HG02973 (cell line): ENCODE data around the gene RAMP3.
A peak's percentile ranks its signal among the peaks of the same experiment; 100 is the strongest.
"Not testable (repeated sequence)": the region's sequence is repeated elsewhere in the genome, so short reads cannot be mapped to it uniquely, and the experiment has no call there.

Experiments
- ATAC-seq: cut with Tn5 transposase; IDR thresholded peaks from one replicate; pipeline ENCODE4 v1.9.1; 2021; ENCODE audit warnings: moderate library complexity; ENCODE audit not compliant: unreplicated experiment

The RAMP3 gene

GRCh38 chr7:45190406-45191165 is 33.0 kb downstream of the RAMP3 start:
- ATAC-seq: no peak

DNA sequence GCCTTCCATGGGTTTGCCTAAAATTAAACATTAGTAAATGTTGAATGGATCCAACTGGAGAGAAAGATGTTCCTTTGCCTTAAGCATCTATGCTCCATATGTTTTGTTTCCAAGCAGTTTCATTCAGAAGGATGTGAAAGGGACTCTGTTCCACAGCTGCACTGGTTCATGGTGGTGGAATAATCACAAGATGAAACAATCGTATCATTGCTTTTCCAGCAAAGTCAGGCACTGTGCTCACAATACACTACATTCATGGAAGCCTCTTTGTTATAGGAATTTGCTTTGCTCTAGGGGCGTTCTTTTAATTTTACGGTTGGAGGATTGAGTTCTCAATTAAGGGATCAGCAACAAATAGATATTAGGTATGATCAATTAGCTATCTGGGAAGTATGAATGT is 33.8 kb downstream of the RAMP3 start:
- no peak for ATAC-seq

DNA sequence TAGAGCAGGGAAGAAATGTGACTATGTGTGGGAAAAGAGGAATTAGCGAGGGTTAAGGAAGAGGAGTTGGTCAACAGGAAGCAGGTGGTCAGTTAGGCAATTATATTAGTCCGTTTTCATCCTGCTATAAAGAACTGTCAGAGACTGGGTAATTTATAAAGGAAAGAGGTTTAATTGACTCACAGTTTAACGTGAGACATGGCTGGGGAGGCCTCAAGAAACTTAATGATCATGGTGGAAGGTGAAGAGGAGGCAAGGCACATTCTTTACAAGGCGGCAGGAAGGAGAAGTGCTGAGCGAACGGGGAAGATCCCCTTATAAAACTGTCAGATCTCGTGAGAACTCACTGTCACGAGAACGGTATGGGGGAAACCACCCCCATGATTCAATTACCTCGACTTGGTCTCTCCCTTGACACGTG is 35.0 kb downstream of the RAMP3 start:
- ATAC-seq: no peak

- ATAC-seq: no peak
Observed at GRCh38 chr7:45193828-45194227, 36.2 kb downstream of the RAMP3 start.

DNA sequence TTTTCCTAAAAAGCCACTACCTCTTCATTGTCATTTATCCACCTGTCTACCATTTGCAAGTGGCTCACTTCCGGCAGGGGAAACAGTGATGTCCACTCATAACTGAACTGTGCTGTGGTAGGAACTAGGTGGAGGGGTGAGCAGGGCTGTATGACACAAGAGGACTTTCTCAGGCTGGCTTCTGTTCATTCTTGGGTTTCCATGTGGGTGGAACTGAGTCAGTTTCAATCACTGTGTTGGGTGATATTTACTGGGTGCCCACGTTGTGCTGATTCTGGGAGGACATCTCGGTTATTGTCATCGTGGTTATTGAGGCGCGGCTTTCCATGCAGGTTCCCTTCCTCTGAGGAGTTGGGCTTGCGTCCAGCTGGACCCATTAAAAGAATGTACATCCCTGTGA is 38.8 kb downstream of the RAMP3 start:
- peak; percentile 97 for ATAC-seq

DNA sequence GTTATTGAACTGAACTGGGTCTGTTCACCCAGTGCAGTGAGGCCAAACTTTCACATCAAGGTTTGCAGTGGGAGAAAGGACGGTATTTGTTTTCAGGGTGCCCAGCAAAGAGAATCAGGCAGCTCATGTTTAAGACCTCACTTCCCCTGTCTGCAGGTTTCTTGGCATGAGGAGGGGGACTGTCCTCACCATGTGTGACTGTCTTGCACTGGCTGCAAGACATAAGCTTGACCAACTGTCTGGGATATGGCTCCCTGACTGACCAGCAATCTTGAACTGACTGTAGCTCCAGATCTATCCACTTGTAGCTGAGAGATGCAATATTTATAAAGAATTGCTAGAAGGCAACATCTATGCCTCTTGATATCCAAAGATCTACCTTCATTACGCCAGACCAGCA is 39.9 kb downstream of the RAMP3 start:
- no peak for ATAC-seq

DNA sequence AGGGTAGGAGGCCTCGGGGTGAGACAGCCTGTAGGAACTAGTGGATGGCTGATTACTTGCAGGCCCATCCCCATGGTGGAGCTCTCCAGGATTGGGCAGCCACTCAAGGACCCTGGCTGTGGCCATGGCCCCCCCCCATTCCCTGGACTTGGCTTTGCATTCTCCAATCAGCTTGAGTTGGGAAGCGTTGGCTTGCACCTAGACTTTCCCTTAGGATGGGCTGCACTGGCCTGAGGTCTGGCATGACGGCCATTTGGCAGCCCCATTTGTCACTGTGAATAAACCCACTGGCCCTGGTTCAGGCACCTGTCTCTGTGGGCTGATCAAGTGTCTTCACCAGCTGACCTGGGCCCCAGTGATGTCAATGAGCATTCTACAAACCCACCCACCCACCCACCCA is 41.4 kb downstream of the RAMP3 start:
- no peak for ATAC-seq

GRCh38 chr7:45199506-45199905 is 41.9 kb downstream of the RAMP3 start:
- no peak for ATAC-seq

DNA sequence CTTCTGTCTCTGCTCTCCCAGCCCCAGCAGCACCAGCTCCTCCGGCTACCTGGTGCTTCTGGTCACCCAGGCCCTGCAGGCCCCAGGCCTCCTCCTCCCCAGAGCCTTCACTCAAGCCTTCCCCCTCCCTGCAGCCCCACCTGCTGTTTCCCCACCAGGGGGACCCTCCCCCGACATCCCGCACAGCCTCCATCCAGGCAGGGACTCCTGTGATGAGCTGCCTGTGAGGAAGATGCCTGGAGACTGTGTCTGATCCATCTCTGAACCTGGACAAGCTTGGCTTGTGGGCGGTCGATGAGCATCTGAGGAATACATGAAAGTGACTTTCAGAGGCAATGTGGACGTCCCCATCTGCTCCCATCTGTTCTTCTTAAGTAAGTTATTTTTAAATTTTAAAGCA is 45.0 kb downstream of the RAMP3 start:
- ATAC-seq: no peak

DNA sequence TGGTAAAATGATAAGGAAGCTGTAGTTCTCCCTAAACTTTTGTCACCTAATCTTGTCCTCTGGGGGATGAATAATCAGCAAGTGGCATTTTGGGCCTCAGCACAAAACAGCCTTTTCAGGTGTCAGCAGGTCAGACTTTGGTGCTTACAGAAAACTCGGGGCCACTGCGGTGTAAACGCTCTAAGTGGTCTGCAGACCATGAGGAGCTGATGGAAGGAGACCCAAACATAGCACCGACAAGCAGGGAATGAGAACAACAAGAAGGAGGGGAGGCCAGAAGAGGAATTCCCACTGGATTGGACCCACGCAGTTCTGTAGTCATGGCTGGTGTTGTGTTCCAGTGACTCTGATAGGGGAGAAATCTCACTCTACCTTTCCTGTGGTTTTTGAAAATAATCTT is 45.4 kb downstream of the RAMP3 start:
- ATAC-seq: no peak

DNA sequence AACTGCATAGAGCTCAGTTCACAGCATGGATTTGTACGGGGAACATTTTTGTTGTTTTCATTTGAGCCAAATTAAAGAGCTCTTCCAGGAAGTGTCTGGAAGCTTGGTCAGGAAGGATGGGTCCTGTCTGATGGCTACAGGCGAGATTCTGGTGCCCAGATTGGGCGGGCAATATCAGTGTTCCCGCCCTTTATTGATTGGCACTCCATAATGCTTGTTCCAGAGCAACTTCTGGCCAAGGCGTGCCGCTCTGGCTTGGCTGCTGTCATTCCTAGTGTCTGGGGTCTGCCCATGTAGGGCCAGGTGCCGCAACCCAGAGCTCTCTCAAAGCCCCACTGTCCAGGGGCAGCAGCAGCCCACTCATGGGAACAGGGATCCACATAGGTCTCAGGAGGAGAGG is 45.9 kb downstream of the RAMP3 start:
- no peak for ATAC-seq

DNA sequence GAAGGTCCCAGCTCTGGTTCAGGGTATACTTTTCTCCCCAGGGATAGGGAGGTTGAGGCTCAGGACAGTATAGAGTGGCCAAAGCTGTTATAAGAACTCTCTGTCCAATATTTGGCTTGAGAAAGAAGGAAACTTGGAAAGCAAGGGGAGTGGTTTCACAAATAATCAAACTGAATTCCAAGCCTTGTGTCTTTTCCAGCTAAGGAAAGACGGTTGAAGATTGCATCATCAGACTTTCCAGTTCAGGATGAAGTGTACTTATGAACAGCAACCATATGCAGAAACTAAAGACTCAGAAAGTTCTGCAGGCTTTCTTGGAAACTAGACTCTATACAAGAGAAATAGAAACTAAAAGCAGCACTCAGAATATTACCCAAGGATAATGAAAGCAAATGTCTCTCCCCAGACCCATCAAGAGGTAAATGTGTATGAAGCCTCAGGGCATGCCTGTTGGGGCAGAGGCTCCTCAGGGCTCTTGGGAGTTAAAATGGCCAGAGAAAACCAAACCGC is 46.4 kb downstream of the RAMP3 start:
- ATAC-seq: peak; percentile 93

- ATAC-seq: not testable (repeated sequence)
Observed at GRCh38 chr7:45206266-45206665, 48.7 kb downstream of the RAMP3 start.

DNA sequence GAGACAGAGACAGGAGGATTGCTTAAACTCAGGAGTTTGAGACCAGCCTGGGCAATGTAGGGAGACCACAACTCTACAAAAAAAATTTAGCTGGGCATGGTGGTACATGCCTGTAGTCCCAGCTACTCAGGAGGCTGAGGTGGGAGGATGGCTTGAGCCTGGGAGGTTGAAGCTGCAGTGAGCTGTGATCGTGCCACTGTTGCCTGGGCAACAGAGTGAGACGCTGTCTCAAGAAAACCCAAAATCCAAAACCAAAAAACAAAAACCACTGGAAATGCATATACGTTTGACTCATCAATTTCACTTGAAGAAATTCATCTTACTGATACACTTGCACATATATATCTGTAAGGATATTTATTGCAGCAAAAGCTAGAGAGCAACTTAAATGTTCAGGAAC is 52.3 kb downstream of the RAMP3 start:
- not testable (repeated sequence) for ATAC-seq

GRCh38 chr7:45211066-45211465 is 53.5 kb downstream of the RAMP3 start:
- ATAC-seq: no peak

- no peak for ATAC-seq
Observed at GRCh38 chr7:45211958-45212357, 54.4 kb downstream of the RAMP3 start.

DNA sequence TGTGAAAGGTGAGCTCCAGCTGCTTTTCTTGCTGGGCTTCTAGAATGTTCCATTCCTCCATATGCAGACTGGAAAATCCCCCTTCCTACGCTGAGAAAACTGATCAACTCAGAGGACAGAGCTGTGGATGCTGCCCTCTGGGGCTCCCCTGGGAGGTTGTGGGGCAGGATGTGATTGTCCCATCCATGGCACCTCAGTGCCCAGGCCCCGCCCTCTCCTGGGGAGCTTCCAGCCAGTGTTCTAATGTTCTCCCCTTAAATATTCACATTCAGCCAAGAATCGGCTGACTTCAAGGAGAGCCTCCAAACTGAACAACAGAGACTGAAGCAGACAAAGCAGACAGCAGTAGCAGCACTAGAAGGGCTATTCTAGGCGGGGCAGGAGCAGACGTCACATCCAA is 55.0 kb downstream of the RAMP3 start:
- no peak for ATAC-seq

- ATAC-seq: no peak
Observed at GRCh38 chr7:45215601-45216062, 58.0 kb downstream of the RAMP3 start.

- no peak for ATAC-seq
Observed at GRCh38 chr7:45216181-45216580, 58.6 kb downstream of the RAMP3 start.

DNA sequence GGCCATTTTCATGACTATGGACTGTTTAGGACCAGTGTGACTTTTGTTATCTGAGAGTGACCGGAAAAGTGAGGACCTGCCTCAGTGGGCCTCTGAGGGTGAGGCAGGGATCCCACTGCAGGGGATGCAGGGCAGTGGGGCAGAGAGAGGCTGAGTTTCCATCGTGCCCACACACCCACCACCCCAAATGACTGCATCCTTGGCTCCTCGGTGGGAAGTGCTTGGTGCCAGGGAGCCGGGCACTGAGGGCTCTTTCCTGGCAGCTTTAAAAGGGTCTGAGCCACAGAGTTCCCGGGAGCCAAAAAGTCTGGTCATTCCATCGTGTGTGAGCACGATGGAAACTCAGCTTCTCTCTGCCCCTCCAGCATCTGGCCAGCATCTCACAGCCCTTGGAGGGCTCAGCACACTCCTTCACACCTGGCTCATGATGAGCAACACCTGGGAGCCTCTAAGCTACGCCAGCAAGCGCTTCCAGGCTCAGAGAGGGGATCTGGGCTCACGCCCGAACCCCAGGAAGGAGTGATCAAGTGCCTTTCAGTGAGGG is 59.1 kb downstream of the RAMP3 start:
- no peak for ATAC-seq

DNA sequence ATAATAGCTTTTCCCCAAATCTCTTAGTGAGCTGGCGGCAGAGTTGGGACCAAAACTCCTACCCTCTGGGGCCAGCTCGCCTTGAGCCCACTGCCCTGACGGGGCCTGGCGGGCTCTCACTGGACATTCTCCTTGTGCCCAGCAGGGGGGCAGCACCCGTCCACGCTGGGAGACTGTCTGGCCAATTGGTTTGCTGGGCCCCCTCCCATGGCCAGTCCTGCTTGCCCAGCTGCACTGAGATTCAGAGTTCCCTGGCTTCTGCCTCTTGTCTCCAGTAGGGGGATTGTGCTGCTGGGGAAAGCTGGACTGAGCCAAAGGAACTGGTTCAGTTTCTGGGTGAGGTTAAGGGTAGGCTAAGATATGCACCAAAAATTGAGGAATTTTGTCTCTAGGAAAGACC is 59.8 kb downstream of the RAMP3 start:
- ATAC-seq: no peak

DNA sequence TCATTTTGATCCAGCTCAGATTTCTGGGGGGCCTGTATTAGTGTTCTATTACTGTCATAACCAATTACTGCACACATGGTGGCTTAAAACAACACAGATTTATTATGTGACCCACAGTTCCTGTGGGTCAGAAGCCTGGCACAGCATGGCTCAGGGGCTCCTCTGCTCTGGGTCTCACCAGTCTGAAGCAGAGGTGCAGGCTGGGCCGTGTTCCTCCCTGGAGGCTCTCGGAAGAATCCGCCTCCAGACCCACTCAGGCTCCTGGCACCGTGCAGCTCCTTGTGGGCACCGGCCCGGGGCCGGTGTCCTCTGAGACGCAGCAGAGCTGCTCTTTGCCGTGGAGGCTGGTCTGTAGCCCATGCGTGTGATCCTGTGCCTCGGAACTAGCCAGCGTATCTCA is 61.5 kb downstream of the RAMP3 start:
- no peak for ATAC-seq
